ENCODE results near the gene GPR17.

The GPR17 gene

DNA sequence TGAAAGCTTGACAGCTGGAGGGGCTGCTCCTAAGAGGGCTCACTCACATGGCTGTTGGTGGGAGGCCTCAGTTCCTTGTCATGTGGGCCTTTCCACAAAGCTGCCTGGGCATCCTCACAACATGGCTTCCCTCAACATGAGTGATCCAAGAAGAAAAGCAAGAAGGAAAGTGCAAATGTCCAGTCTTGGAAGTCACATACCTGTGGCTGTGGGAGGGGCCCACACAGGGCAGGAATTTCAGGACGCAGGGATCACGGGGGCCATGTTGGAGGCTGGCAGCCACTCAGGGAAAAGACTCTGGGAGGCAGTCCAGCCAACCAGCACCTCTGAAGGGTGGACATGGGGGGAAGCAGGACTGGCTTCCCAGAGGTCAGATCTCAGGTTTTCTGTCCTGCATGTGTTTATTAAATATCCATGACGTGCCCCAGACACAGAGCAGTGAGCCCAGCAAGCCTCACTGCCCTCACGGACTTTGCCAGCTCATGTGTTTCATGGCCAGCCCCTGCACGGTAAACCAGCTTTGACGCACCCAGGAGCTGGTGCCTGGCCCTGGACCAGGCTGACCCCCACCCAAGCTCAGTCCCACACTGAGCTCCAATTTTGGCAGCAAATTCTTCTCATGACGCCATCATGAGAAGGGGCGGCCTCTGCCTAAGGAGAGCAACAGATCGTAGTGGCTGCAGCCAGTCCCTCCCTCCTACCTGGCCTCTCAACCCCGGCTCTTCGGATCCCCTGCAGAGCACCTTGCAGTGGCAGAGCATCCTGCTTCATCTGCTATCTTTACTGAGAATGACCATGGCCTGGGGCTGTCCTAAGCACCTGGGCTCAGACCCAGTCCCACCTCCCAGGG lies 34.7 kb upstream of the GPR17 start:
- no peaks in the 10 kb centered on the region for H3K36me3 ChIP-seq (replicated peaks; ENCODE audit: low read depth, low read length)

DNA sequence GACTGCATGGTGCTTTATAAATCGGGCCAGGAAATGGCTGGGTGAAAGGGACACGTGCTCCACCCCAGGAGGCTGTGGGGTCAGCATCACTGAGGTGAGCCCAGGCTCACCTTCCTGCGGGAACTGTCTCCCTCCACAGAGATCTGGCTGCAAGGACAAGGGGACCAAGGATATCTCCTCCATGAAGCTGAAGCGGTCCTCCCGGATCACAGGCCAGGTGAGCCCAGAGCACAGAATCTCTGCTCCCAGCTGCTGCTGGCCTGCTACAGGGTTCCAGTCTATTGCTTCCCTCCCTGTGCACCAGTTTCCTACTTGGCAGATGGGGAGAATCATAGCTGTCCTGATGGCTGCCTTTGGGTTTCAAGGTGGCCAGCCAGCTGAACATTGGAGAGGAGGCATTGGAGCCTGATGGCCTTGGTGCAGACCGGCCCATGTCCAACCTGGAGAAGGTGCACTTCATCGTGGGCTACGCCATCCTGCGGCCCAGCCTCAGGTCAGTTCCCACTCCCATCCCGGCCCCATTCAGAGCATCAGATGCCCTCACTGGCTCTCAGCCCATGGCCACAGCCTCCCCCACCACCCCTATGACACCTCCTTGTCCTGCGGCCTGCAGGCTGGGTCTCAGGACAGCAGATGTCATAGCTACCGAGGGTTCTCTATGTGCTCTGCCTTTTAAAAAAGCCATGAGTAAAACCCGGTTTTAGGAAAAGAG lies 33.7 kb upstream of the GPR17 start:
- peaks cover 9% of the 10 kb centered on the region; the same call in 1 of the 2 replicates for H3K27me3 ChIP-seq (ENCODE audit: low read depth, low read length)
- H3K36me3 ChIP-seq (replicated peaks; ENCODE audit: low read depth, low read length), result no peaks in the 10 kb centered on the region
- no peaks in the 10 kb centered on the region for H3K9me3 ChIP-seq (ENCODE audit: insufficient read depth, low read length)
- H2AFZ ChIP-seq (ENCODE audit: low read depth, low read length), result no peak overlapping the region
- H4K20me1 ChIP-seq (ENCODE audit: insufficient read depth, low read length), result no peaks in the 10 kb centered on the region
- TF ChIP-seq, protein P1, sequence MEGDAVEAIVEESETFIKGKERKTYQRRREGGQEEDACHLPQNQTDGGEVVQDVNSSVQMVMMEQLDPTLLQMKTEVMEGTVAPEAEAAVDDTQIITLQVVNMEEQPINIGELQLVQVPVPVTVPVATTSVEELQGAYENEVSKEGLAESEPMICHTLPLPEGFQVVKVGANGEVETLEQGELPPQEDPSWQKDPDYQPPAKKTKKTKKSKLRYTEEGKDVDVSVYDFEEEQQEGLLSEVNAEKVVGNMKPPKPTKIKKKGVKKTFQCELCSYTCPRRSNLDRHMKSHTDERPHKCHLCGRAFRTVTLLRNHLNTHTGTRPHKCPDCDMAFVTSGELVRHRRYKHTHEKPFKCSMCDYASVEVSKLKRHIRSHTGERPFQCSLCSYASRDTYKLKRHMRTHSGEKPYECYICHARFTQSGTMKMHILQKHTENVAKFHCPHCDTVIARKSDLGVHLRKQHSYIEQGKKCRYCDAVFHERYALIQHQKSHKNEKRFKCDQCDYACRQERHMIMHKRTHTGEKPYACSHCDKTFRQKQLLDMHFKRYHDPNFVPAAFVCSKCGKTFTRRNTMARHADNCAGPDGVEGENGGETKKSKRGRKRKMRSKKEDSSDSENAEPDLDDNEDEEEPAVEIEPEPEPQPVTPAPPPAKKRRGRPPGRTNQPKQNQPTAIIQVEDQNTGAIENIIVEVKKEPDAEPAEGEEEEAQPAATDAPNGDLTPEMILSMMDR (IDR thresholded peaks at IDR 0.05; ENCODE audit: low read depth, low read length), result no peak
- TF ChIP-seq EZH2phosphoT487 (IDR thresholded peaks at IDR 0.05; ENCODE audit: low read depth), result no peak
- no peaks in the 10 kb centered on the region for H3K4me1 ChIP-seq (ENCODE audit: low read length)
- H3K4me2 ChIP-seq (ENCODE audit: low read length), result no peak overlapping the region
- H3K27ac ChIP-seq (ENCODE audit: low read length), result no peak overlapping the region
- no peak overlapping the region for H3K4me3 ChIP-seq (ENCODE audit: low read length)
- no peak overlapping the region for H3K9ac ChIP-seq (ENCODE audit: low read length)
- H3K79me2 ChIP-seq (ENCODE audit: low read length), result no peaks in the 10 kb centered on the region

More for the DNA sequence above, 34.7 kb upstream of the GPR17 start:
- Histone ChIP-seq H3K27ac (ENCODE audit: low read length) (no peak overlapping the region), H3K27me3 (ENCODE audit: low read depth, low read length) (peaks cover 9% of the 10 kb centered on the region; the same call in 1 of the 2 replicates), H3K4me2 (ENCODE audit: low read length) (no peak overlapping the region), H3K9me3 (ENCODE audit: insufficient read depth, low read length) (no peaks in the 10 kb centered on the region), H2AFZ (ENCODE audit: low read depth, low read length) (no peak overlapping the region), H3K4me3 (ENCODE audit: low read length) (no peak overlapping the region), H3K9ac (ENCODE audit: low read length) (no peak overlapping the region), H3K79me2 (ENCODE audit: low read length) (no peaks in the 10 kb centered on the region), H3K4me1 (ENCODE audit: low read length) (no peaks in the 10 kb centered on the region), H4K20me1 (ENCODE audit: insufficient read depth, low read length) (no peaks in the 10 kb centered on the region)
- no peak for TF ChIP-seq EZH2phosphoT487 (IDR thresholded peaks at IDR 0.05; ENCODE audit: low read depth)
- TF ChIP-seq, protein P1 (IDR thresholded peaks at IDR 0.05; ENCODE audit: low read depth, low read length), result no peak

DNA sequence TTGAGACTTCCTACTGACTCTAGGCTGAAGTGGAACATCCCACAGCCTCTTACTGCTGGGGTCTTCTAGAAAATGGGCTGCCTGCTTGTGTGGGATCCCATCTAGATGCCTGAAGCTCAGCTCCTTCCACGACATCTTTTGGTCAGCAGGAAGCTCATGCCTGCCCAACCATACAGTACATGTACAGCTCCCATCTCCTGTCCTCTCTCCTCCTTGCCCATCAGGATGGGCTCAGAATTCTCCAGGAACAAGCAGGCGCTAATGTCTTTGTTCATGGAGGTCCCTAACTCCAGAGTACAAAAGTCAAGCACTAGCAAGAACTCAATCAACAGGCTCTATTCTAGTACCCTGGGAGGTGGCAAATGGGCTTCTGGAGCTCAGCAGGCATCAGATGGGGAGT lies 31.7 kb upstream of the GPR17 start:
- peaks cover 9% of the 10 kb centered on the region; the same call in 1 of the 2 replicates for H3K27me3 ChIP-seq (ENCODE audit: low read depth, low read length)
- TF ChIP-seq EZH2phosphoT487 (IDR thresholded peaks at IDR 0.05; ENCODE audit: low read depth), result no peak
- TF ChIP-seq, protein P1 (IDR thresholded peaks at IDR 0.05; ENCODE audit: low read depth, low read length), result no peak
- no peaks in the 10 kb centered on the region for H3K4me1 ChIP-seq (ENCODE audit: low read length)
- H3K79me2 ChIP-seq (ENCODE audit: low read length), result no peaks in the 10 kb centered on the region
- H3K27ac ChIP-seq (ENCODE audit: low read length), result no peak overlapping the region
- H3K36me3 ChIP-seq (replicated peaks; ENCODE audit: low read depth, low read length), result no peaks in the 10 kb centered on the region
- H3K9ac ChIP-seq (ENCODE audit: low read length), result no peak overlapping the region
- H2AFZ ChIP-seq (ENCODE audit: low read depth, low read length), result no peak overlapping the region
- H3K9me3 ChIP-seq (ENCODE audit: insufficient read depth, low read length), result no peaks in the 10 kb centered on the region
- no peak overlapping the region for H3K4me3 ChIP-seq (ENCODE audit: low read length)
- H4K20me1 ChIP-seq (ENCODE audit: insufficient read depth, low read length), result no peaks in the 10 kb centered on the region
- no peak overlapping the region for H3K4me2 ChIP-seq (ENCODE audit: low read length)

DNA sequence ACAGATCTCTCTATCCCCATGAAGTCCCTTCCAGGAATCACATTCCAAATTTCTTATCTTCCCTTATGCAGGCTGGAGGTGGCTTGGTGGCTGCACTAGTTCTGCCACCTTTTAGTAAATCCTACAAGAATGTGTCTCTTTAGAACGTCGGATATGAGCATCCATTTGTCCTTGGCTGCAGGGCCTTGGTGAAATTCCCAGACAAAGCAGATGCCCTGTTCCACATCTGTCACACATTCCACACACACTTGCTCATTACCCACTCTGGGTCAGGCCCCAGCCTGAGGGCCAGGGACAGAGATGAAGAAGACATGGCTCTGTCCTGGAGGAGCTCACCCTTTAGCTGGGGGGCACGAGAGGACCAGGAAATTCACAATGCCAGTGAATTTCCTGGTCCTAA lies 31.2 kb upstream of the GPR17 start:
- Histone ChIP-seq H3K4me3 (ENCODE audit: low read length) (no peak overlapping the region), H3K36me3 (replicated peaks; ENCODE audit: low read depth, low read length) (no peaks in the 10 kb centered on the region), H2AFZ (ENCODE audit: low read depth, low read length) (no peak overlapping the region), H3K4me1 (ENCODE audit: low read length) (no peaks in the 10 kb centered on the region), H3K9me3 (ENCODE audit: insufficient read depth, low read length) (no peaks in the 10 kb centered on the region), H3K27me3 (ENCODE audit: low read depth, low read length) (peaks cover 9% of the 10 kb centered on the region; the same call in 1 of the 2 replicates), H3K9ac (ENCODE audit: low read length) (no peak overlapping the region), H4K20me1 (ENCODE audit: insufficient read depth, low read length) (no peaks in the 10 kb centered on the region), H3K27ac (ENCODE audit: low read length) (no peak overlapping the region), H3K79me2 (ENCODE audit: low read length) (no peaks in the 10 kb centered on the region), H3K4me2 (ENCODE audit: low read length) (no peak overlapping the region)
- TF ChIP-seq, protein P1 (IDR thresholded peaks at IDR 0.05; ENCODE audit: low read depth, low read length), result no peak
- TF ChIP-seq EZH2phosphoT487 (IDR thresholded peaks at IDR 0.05; ENCODE audit: low read depth), result no peak

Measured in OCI-LY3 (cell line).